Gastrocnemius medialis (tissue), 4 donors: ENCODE results near the gene KLHL29. TPM values are rescaled to one million over a fixed set of nuclear protein-coding genes. Genes with fewer than 3 reads are reported as not detected.

ENCODE experiments used
- ATAC-seq, 2 donors: fragments of 150-250 bp; one replicate each; pipeline ENCODE4 v1.9.1; 2016
- DNase-seq, 2 donors: peaks; one replicate each; pipeline ENCODE4 v3.0.0-alpha.2; 2019
- H3K27ac ChIP-seq, 4 donors: fragments of 200-600 bp; sonication (generic); 1 replicate in 1 of 4; 2 replicates in 3 of 4; pipeline ENCODE4 v1.5.1; 2016 to 2018; ENCODE audit warnings: mild to moderate bottlenecking in 2 of 4, moderate library complexity in 1 of 4
- H3K27me3 ChIP-seq, 3 donors: fragments of 200-600 bp; sonication (generic) in 2 of 3; 1 replicate in 1 of 3; 2 replicates in 2 of 3; pipeline versions ENCODE4 v1.5.1 to v1.6.0; 2016 to 2019; ENCODE audit warnings: mild to moderate bottlenecking in 1 of 3, moderate library complexity in 1 of 3
- H3K36me3 ChIP-seq, 2 donors: fragments of 200-600 bp; sonication (generic) in 1 of 2; one replicate each; pipeline ENCODE4 v1.5.1; 2017 to 2018
- H3K4me1 ChIP-seq, 2 donors: fragments of 200-600 bp; sonication (generic) in 1 of 2; one replicate each; pipeline ENCODE4 v1.5.1; 2016 to 2017; ENCODE audit warnings: mild to moderate bottlenecking in 2 of 2
- H3K4me3 ChIP-seq, 4 donors: fragments of 200-600 bp; sonication (generic) in 3 of 4; 1 replicate in 1 of 4; 2 replicates in 3 of 4; pipeline ENCODE4 v1.5.1; 2016 to 2019; ENCODE audit warnings: mild to moderate bottlenecking in 2 of 4
- H3K9me3 ChIP-seq, 3 donors: fragments of 200-600 bp; sonication (generic) in 2 of 3; 1 replicate in 1 of 3; 2 replicates in 2 of 3; pipeline ENCODE4 v1.5.1; 2016 to 2019
- POLR2A ChIP-seq, 2 donors: fragments of 450-650 bp; IDR thresholded peaks; one replicate each; pipeline ENCODE4 v1.6.1; 2017; ENCODE audit warnings: antibody characterized with exemption in 2 of 2, mild to moderate bottlenecking in 2 of 2, moderate library complexity in 2 of 2
- in situ Hi-C, 4 donors: fragments of 200-750 bp; cut with MboI; loops; one replicate each; pipeline versions ENCODE4 v1.15.0 to v1.8.0; 2017; ENCODE audit warnings: low sequenced_read_pairs in 4 of 4
- intact Hi-C: fragments of 100-400 bp; cut with DNase I; formaldehyde crosslinking; loops from one replicate; pipeline ENCODE4 v1.15.1; 2023; ENCODE audit warnings: low total_unique reads
- total RNA-seq, 4 donors: library from RNA; depleted of rRNA; stranded (reverse); fragments of >200 nt; gene quantifications; one replicate each; pipeline versions ENCODE4 v1.1.0 to v1.2.3, GENCODE V29; 2016
- TF ChIP-seq, protein P1 (sequence below), 5 experiments: fragments of 450-650 bp in 3 of 5; fragments of 200-600 bp in 2 of 5; sonication (generic) in 2 of 5; IDR thresholded peaks in 4 of 5; conservative IDR thresholded peaks in 1 of 5; 1 replicate in 4 of 5; 2 replicates in 1 of 5; pipeline ENCODE4 v1.5.1; 2016 to 2019; ENCODE audit warnings: antibody characterized with exemption in 5 of 5, mild to moderate bottlenecking in 3 of 5, moderate library complexity in 3 of 5

KLHL29 gene
- total RNA-seq, 4 donors from 2014 or later: 4.3 to 24.9 (median 8.7) TPM

DNA sequence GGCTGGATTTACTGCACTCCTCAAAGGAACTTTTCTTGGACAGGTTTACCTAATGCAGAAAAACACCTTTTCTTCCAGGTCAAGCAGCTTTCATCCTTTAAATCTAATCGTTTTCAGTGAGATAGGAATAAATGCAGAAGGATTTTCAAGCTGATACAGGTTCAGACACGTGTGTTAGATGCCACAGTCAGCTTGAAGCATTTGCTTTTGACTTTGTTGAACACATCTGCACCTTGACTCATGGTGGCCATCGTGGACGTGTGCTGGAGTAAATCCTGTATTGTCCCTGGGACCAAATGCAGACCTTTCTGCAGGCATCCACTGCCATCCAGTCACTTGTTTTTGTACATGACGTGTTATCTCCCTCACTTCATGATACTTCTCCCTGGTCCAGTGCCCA is 61.9 kb downstream of the KLHL29 start:
- H3K27ac ChIP-seq: no peak overlapping the region
- in situ Hi-C loops: no loop called here
- ATAC-seq (no peak), DNase-seq (no peak)
- no peak overlapping the region for H3K4me3 ChIP-seq
- no peaks in the 10 kb centered on the region for H3K27me3 ChIP-seq
- H3K9me3 ChIP-seq: no peaks in the 10 kb centered on the region
- TF ChIP-seq, protein P1, sequence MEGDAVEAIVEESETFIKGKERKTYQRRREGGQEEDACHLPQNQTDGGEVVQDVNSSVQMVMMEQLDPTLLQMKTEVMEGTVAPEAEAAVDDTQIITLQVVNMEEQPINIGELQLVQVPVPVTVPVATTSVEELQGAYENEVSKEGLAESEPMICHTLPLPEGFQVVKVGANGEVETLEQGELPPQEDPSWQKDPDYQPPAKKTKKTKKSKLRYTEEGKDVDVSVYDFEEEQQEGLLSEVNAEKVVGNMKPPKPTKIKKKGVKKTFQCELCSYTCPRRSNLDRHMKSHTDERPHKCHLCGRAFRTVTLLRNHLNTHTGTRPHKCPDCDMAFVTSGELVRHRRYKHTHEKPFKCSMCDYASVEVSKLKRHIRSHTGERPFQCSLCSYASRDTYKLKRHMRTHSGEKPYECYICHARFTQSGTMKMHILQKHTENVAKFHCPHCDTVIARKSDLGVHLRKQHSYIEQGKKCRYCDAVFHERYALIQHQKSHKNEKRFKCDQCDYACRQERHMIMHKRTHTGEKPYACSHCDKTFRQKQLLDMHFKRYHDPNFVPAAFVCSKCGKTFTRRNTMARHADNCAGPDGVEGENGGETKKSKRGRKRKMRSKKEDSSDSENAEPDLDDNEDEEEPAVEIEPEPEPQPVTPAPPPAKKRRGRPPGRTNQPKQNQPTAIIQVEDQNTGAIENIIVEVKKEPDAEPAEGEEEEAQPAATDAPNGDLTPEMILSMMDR (IDR thresholded peaks at IDR 0.05 in 4 of 5, conservative IDR thresholded peaks at IDR 0.05 in 1 of 5): no peak
- TF ChIP-seq POLR2A (IDR thresholded peaks at IDR 0.05): no peak
- H3K36me3 ChIP-seq: no peaks in the 10 kb centered on the region
- H3K4me1 ChIP-seq: peaks cover 0 to 4% of the 10 kb centered on the region in 2 donors
- intact Hi-C loops: no loop called here

DNA sequence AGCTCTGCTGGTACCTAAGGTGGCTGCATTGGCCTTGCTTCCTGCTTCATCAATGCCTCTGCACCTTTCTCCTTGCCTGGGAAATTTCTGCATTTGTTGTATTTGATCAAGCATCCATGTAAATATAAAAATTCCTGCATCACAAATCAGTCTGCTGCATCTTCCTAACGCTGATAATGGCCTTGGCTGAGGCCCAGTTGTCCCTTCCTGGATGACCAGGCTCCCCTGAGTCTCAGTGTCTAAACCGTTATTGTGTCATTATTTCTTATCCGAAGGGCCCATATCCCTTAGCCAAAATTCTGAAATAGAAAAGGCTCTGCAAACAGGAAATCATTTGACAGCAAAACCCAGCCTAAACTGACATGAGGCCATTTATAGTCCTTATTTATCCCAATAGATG is 62.4 kb downstream of the KLHL29 start:
- H3K4me3 ChIP-seq: no peak overlapping the region
- no peaks in the 10 kb centered on the region for H3K36me3 ChIP-seq
- TF ChIP-seq, protein P1 (IDR thresholded peaks at IDR 0.05 in 4 of 5, conservative IDR thresholded peaks at IDR 0.05 in 1 of 5): no peak
- TF ChIP-seq POLR2A (IDR thresholded peaks at IDR 0.05): no peak
- peaks cover 0 to 4% of the 10 kb centered on the region in 2 donors for H3K4me1 ChIP-seq
- H3K9me3 ChIP-seq: no peaks in the 10 kb centered on the region
- H3K27me3 ChIP-seq: no peaks in the 10 kb centered on the region
- DNase-seq (no peak), ATAC-seq (no peak)
- in situ Hi-C loops (no loop called here), intact Hi-C loops (no loop called here)
- no peak overlapping the region for H3K27ac ChIP-seq

DNA sequence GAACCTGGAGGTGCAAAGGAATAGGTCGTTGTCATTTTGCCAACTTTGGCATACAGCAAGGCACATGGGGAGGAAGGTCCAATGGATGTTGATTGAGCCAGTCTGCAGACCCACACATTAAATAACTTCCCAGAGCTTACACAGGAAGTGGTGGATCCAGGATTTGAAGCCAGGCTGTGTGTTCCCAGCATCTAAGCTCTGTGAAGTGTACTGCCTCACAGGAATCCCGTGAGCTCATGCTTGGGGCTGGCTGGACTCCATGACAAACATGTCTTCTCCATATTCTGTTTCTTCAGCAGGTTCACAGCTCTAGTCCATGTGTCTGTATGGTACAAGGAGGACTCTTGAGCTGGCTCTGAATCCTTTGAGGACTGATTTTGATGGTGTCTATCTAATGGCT is 63.9 kb downstream of the KLHL29 start:
- in situ Hi-C loops (no loop called here), intact Hi-C loops (no loop called here)
- ATAC-seq (no peak), DNase-seq (no peak)
- peaks cover 4 to 6% of the 10 kb centered on the region in 2 donors for H3K4me1 ChIP-seq
- H3K9me3 ChIP-seq: no peaks in the 10 kb centered on the region
- no peaks in the 10 kb centered on the region for H3K27me3 ChIP-seq
- H3K4me3 ChIP-seq: no peak overlapping the region
- TF ChIP-seq, protein P1 (IDR thresholded peaks at IDR 0.05 in 4 of 5, conservative IDR thresholded peaks at IDR 0.05 in 1 of 5): no peak
- no peak for TF ChIP-seq POLR2A (IDR thresholded peaks at IDR 0.05)
- H3K36me3 ChIP-seq: no peaks in the 10 kb centered on the region
- no peak overlapping the region for H3K27ac ChIP-seq

DNA sequence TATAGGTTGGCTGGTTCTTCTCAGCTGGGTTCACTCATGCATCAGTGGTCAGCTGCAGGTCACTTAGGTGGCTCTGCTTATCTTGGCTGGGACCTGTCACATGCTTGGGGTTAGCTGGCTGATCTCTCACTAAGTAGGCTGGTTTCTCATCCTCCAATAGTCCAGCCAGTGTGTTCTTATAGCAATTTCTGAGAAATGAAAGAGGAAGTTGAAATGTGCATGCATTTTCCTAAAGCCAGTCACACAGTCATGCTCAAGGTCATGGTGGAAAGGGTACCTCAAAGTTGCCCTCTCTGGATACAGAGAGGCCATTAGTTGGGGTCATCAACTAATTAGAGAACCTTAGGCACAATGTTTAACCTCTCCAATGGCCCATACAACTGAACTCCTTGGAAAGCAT is 64.4 kb downstream of the KLHL29 start:
- H3K9me3 ChIP-seq: no peaks in the 10 kb centered on the region
- intact Hi-C loops (no loop called here), in situ Hi-C loops (no loop called here)
- H3K27ac ChIP-seq: no peak overlapping the region
- no peaks in the 10 kb centered on the region for H3K36me3 ChIP-seq
- DNase-seq (no peak), ATAC-seq (no peak)
- H3K4me1 ChIP-seq: peaks cover 4 to 6% of the 10 kb centered on the region in 2 donors
- H3K27me3 ChIP-seq: no peaks in the 10 kb centered on the region
- H3K4me3 ChIP-seq: no peak overlapping the region
- no peak for TF ChIP-seq POLR2A (IDR thresholded peaks at IDR 0.05)
- TF ChIP-seq, protein P1 (IDR thresholded peaks at IDR 0.05 in 4 of 5, conservative IDR thresholded peaks at IDR 0.05 in 1 of 5): no peak

DNA sequence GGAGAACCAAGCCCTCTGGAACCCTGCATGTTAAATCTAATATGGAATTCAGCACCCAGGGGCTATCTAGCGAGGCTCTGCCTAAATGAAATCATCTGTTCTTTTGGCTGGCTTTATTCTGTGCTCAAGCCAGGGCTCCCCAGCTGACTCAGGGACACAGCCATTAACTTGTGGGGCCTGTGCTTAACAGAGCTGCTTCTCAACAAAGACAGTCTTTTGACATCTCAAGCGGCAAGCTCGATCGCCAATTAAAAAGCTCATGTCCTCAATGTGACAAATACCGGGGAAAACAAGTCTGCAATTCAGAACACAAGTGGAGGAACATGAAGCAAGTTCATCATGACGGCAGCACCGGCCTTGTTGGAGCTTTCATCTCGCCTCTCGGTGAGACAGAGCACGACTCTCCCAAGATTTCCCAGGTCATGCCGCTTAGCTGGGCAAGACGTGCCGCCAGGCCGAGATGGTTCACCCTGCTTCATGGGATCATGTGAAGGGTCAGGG is 64.9 kb downstream of the KLHL29 start:
- no peak overlapping the region for H3K4me3 ChIP-seq
- TF ChIP-seq, protein P1 (IDR thresholded peaks at IDR 0.05 in 4 of 5, conservative IDR thresholded peaks at IDR 0.05 in 1 of 5): no peak
- no peak for TF ChIP-seq POLR2A (IDR thresholded peaks at IDR 0.05)
- peaks cover 4 to 6% of the 10 kb centered on the region in 2 donors for H3K4me1 ChIP-seq
- H3K9me3 ChIP-seq: no peaks in the 10 kb centered on the region
- H3K27ac ChIP-seq: no peak overlapping the region
- ATAC-seq: peak in 1 of 2 donors; percentile 55
- no peak for DNase-seq
- in situ Hi-C loops (no loop called here), intact Hi-C loops (no loop called here)
- no peaks in the 10 kb centered on the region for H3K27me3 ChIP-seq
- no peaks in the 10 kb centered on the region for H3K36me3 ChIP-seq
